IPS-15b (cell line): ENCODE data around the gene NCOA4.
A peak's percentile ranks its signal among the peaks of the same experiment; 100 is the strongest.

Experiments used
- H3K27me3 ChIP-seq: one replicate; pipeline ENCODE4 v1.6.1; 2013; ENCODE audit warnings: low read length; ENCODE audit not compliant: control insufficient read depth, insufficient read depth
- H3K36me3 ChIP-seq: one replicate; pipeline ENCODE4 v1.6.1; 2013; ENCODE audit warnings: low read length; ENCODE audit not compliant: control insufficient read depth, insufficient read depth
- H3K4me1 ChIP-seq: one replicate; pipeline ENCODE4 v1.6.1; 2013; ENCODE audit warnings: mild to moderate bottlenecking, low read length; ENCODE audit not compliant: control insufficient read depth, insufficient read depth
- H3K4me3 ChIP-seq: one replicate; pipeline ENCODE4 v1.5.1; 2013; ENCODE audit warnings: low read depth, low read length
- H3K9ac ChIP-seq: one replicate; pipeline ENCODE4 v1.6.1; 2013; ENCODE audit warnings: low read depth, mild to moderate bottlenecking, low read length
- H3K9me3 ChIP-seq: one replicate; pipeline ENCODE4 v1.6.1; 2013; ENCODE audit warnings: mild to moderate bottlenecking, low read length; ENCODE audit not compliant: control insufficient read depth, insufficient read depth

NCOA4 gene

GRCh38 chr10:46026106-46026505, 4.3 kb downstream of the NCOA4 start:
- Histone ChIP-seq H3K4me1 (peaks cover 13% of the 10 kb centered on the region), H3K36me3 (no peaks in the 10 kb centered on the region), H3K4me3 (no peak overlapping the region), H3K27me3 (no peaks in the 10 kb centered on the region), H3K9me3 (no peaks in the 10 kb centered on the region), H3K9ac (no peak overlapping the region)

- no peaks in the 10 kb centered on the region for H3K36me3 ChIP-seq
- no peaks in the 10 kb centered on the region for H3K27me3 ChIP-seq
- H3K9me3 ChIP-seq = no peaks in the 10 kb centered on the region
- no peak overlapping the region for H3K4me3 ChIP-seq
- peaks cover 12% of the 10 kb centered on the region for H3K4me1 ChIP-seq
- no peak overlapping the region for H3K9ac ChIP-seq
Measured at GRCh38 chr10:46025406-46025805, 5.0 kb downstream of the NCOA4 start.

DNA sequence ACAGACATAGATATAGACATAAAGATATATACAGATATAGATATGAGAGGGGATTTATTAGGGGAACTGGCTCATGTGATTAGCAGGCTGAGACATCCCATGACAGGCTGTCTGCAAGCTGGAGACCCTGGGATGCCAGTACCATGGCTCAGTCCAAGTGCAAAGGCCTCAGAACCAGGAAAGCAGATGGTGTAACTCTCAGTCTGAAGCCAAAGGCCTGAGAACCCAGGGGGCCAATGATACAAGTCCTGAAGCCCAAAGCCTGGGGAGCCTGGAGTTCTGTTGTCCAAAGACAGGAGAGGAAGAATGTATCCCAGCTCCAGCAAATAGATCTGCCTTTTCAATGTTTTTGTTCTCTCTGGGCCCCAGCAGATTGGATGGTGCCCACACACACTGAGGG, 5.5 kb downstream of the NCOA4 start:
- H3K4me3 ChIP-seq = no peak overlapping the region
- H3K9me3 ChIP-seq = no peaks in the 10 kb centered on the region
- H3K27me3 ChIP-seq = no peaks in the 10 kb centered on the region
- no peak overlapping the region for H3K9ac ChIP-seq
- no peaks in the 10 kb centered on the region for H3K36me3 ChIP-seq
- H3K4me1 ChIP-seq = peaks cover 16% of the 10 kb centered on the region

DNA sequence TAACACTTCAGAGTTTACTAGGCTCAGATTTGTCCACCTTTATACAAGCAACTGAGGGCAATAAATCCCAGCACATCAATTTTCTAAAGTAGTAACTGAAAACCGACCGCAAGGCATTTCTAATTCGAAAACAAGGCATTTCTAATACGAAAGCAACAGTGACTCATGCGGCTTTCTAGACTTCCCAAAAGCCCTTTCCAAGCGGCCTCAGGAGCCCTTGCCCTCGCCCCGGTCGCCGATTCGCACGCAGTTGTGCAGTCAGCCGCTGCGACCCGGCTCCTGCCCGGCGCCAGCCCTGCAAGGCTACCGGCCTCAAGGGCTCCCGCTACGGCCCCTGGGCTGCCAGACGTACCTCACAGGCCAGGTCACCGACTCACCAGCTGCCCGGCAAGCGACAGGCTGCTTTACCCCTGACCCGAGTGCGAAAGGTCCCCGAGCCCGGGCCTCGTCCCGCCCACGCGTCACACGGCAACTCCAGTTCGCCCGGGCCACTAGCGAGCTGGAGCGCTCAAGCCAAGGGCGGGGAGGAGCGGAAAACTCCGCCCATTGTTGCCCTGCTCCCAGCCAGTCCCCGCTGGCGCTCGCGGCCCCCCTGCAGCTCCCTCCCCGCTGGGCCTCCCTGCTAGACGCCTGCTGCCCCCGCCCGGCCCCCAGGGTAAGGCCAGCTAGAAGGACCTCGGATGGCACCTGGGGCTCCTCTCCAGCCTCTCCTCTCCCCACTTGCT, 7.3 kb downstream of the NCOA4 start:
- Histone ChIP-seq H3K4me3 (peak overlapping the region; percentile 77), H3K9ac (peak overlapping the region; percentile 71), H3K4me1 (peaks cover 14% of the 10 kb centered on the region), H3K9me3 (no peaks in the 10 kb centered on the region), H3K36me3 (no peaks in the 10 kb centered on the region), H3K27me3 (no peaks in the 10 kb centered on the region)

GRCh38 chr10:46020344-46020657, 10.1 kb downstream of the NCOA4 start:
- Histone ChIP-seq H3K9ac (no peak overlapping the region), H3K4me1 (peaks cover 14% of the 10 kb centered on the region), H3K36me3 (no peaks in the 10 kb centered on the region), H3K27me3 (no peaks in the 10 kb centered on the region), H3K4me3 (no peak overlapping the region), H3K9me3 (no peaks in the 10 kb centered on the region)

GRCh38 chr10:46019569-46020343, 10.7 kb downstream of the NCOA4 start:
- no peaks in the 10 kb centered on the region for H3K9me3 ChIP-seq
- no peak overlapping the region for H3K9ac ChIP-seq
- no peaks in the 10 kb centered on the region for H3K27me3 ChIP-seq
- H3K36me3 ChIP-seq = no peaks in the 10 kb centered on the region
- peaks cover 14% of the 10 kb centered on the region for H3K4me1 ChIP-seq
- no peak overlapping the region for H3K4me3 ChIP-seq

- H3K4me3 ChIP-seq = no peak overlapping the region
- H3K4me1 ChIP-seq = peaks cover 14% of the 10 kb centered on the region
- H3K27me3 ChIP-seq = no peaks in the 10 kb centered on the region
- H3K36me3 ChIP-seq = peaks cover 4% of the 10 kb centered on the region
- H3K9ac ChIP-seq = no peak overlapping the region
- H3K9me3 ChIP-seq = no peaks in the 10 kb centered on the region
Measured at GRCh38 chr10:46019177-46019528, 11.3 kb downstream of the NCOA4 start.

DNA sequence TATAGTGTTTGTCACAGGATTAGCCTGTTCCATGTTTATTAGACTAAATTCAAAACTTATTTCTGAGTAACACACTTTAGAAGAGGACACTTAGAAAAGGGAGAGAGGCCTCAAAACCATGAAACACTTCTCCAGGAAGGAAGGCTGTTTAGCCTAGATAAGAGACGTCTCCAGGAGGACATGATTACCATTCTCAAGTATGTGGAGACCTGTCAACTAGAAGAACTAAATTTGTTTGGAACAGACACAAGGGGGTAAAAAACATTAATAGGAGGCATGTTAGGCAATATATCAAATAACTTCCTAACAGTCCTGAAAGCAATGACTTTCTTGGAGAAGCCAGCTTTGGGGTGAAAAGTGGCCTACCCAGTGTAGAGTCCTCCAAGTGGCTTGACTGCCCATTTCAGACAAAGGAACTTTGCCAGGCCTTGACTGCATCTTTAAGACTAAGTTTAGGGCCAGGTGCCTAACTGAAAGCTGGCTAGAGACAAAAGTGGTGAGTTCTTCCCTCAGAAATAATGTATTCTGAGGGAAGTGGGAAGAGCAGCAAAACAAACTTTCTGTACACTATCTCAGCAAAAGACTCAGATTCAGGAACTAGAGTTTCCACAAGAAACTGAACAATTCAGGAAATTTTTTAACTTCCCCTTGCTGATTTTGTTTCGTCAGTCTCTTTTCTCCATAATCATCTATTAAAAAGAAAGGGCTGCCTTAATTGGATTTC, 11.8 kb downstream of the NCOA4 start:
- Histone ChIP-seq H3K9me3 (no peaks in the 10 kb centered on the region), H3K9ac (no peak overlapping the region), H3K27me3 (no peaks in the 10 kb centered on the region), H3K4me3 (no peak overlapping the region), H3K36me3 (peaks cover 4% of the 10 kb centered on the region), H3K4me1 (peaks cover 10% of the 10 kb centered on the region)

- H3K9me3 ChIP-seq = no peaks in the 10 kb centered on the region
- H3K27me3 ChIP-seq = no peaks in the 10 kb centered on the region
- H3K9ac ChIP-seq = no peak overlapping the region
- peaks cover 9% of the 10 kb centered on the region for H3K4me1 ChIP-seq
- H3K4me3 ChIP-seq = no peak overlapping the region
- H3K36me3 ChIP-seq = peaks cover 6% of the 10 kb centered on the region
Measured at GRCh38 chr10:46017733-46018132, 12.7 kb downstream of the NCOA4 start.

DNA sequence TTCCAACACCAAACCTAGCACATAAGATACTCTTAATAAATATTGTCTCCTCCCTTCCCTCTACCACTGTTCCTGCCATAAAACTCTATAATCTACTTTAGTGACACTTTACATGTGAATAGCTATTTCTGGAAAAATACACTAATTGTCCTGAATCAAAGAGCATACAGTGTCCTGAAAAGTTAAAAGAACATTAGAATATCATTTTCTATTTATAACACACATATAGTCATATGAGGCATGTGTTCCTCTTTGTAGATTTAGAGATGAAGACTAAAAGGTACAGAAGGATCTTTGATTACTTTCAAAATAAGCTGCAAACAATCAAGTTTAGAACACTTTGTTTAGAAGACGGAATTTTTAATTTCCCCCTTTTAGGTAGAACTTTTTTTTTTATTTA, 13.6 kb downstream of the NCOA4 start:
- Histone ChIP-seq H3K4me1 (peaks cover 9% of the 10 kb centered on the region), H3K27me3 (no peaks in the 10 kb centered on the region), H3K9me3 (no peaks in the 10 kb centered on the region), H3K9ac (no peak overlapping the region), H3K36me3 (peaks cover 10% of the 10 kb centered on the region), H3K4me3 (no peak overlapping the region)

- peaks cover 9% of the 10 kb centered on the region for H3K4me1 ChIP-seq
- no peaks in the 10 kb centered on the region for H3K27me3 ChIP-seq
- H3K9me3 ChIP-seq = no peaks in the 10 kb centered on the region
- peaks cover 10% of the 10 kb centered on the region for H3K36me3 ChIP-seq
- H3K9ac ChIP-seq = no peak overlapping the region
- no peak overlapping the region for H3K4me3 ChIP-seq
Measured at GRCh38 chr10:46016190-46016589, 14.2 kb downstream of the NCOA4 start.
